HepG2 (cell line): Measurements from ENCODE around the gene DCTN2. TPM values are rescaled to one million over a fixed set of nuclear protein-coding genes. Genes with fewer than 3 reads are reported as not detected.
"Not testable (repeated sequence)": the region's sequence is repeated elsewhere in the genome, so short reads cannot be mapped to it uniquely, and the experiment has no call there.

Experiments
- ATAC-seq: fragments of 200-7000 bp; cut with Tn5 transposase; 3 replicates; pipeline ENCODE4 v1.9.1; 2020; ENCODE audit warnings: mild to moderate bottlenecking, moderate library complexity
- BruUV-seq: library from RNA; stranded (reverse); fragments of 400-500 nt; replicated peaks from 2 replicates; lab custom pipeline; 2021; lab: Mats Ljungman, UMichigan
- CTCF ChIA-PET: fragments of 300-600 bp; formaldehyde crosslinking; extraction: SDS; loops from one replicate; lab custom pipeline; 2021; ENCODE audit warnings: low total read pairs, inconsistent platforms, low intra/inter-chr PET ratio; lab: Yijun Ruan, JAX
- POLR2A ChIA-PET: fragments of 350-600 bp; sonication (Branson Sonifier 250); formaldehyde crosslinking; loops from one replicate; lab custom pipeline; 2020; ENCODE audit warnings: antibody characterized with exemption, inconsistent platforms; lab: Yijun Ruan, JAX
- DNase-seq: peaks from one replicate; pipeline ENCODE4 v3.0.0-alpha.2; 2015; ENCODE audit warnings: low spot score
- FAIRE-seq: peaks from 3 replicates; lab custom pipeline; 2011; peaks lifted over from hg19 to GRCh38; lab: Jason Lieb, UNC
- H2AFZ ChIP-seq: one replicate; pipeline ENCODE4 v1.6.1; 2011; ENCODE audit warnings: low read length, inconsistent platforms
- H3K27ac ChIP-seq: fragments of 300-600 bp; 3 replicates; pipeline ENCODE4 v1.8.0; 2011; ENCODE audit warnings: mixed run types, mild to moderate bottlenecking, mixed read lengths, low read length, inconsistent platforms; ENCODE audit not compliant: insufficient read depth; ENCODE audit errors: extremely low read length
- H3K27me3 ChIP-seq, 2 experiments: fragments of 200-600 bp in 1 of 2; 2 replicates in 1 of 2; 3 replicates in 1 of 2; pipeline versions ENCODE4 v1.6.0 to v1.8.0; 2011; ENCODE audit warnings: low read length in 2 of 2, mild to moderate bottlenecking in 2 of 2, moderate library complexity in 2 of 2, inconsistent platforms in 1 of 2; ENCODE audit not compliant: insufficient read depth in 2 of 2, control insufficient read depth in 1 of 2
- H3K36me3 ChIP-seq, 2 experiments: fragments of 200-600 bp in 1 of 2; replicated peaks in 1 of 2; 2 replicates in 1 of 2; 3 replicates in 1 of 2; pipeline versions ENCODE4 v1.5.1 to v1.8.0; 2011; ENCODE audit warnings: low read length in 2 of 2, inconsistent platforms in 1 of 2; ENCODE audit not compliant: insufficient read depth in 2 of 2, control insufficient read depth in 1 of 2
- H3K4me1 ChIP-seq: 2 replicates; pipeline ENCODE4 v1.5.1; 2012; ENCODE audit warnings: low read length, inconsistent platforms; ENCODE audit not compliant: insufficient read depth
- H3K4me2 ChIP-seq: 2 replicates; pipeline ENCODE4 v1.6.0; 2011; ENCODE audit warnings: low read depth, low read length, inconsistent platforms
- H3K4me3 ChIP-seq, 3 experiments: fragments of 200-600 bp in 1 of 3; sonication (generic), shearing (Covaris generic) in 1 of 3; replicated peaks in 1 of 3; 2 replicates each; pipeline ENCODE4 v1.5.1; 2011 to 2016; ENCODE audit warnings: low read length in 3 of 3, inconsistent platforms in 2 of 3, low read depth in 2 of 3, mild to moderate bottlenecking in 2 of 3, control low read depth in 1 of 3, mixed read lengths in 1 of 3; ENCODE audit not compliant: insufficient read depth in 1 of 3
- H3K79me2 ChIP-seq: one replicate; pipeline ENCODE4 v1.6.1; 2011; ENCODE audit warnings: low read length, inconsistent platforms; ENCODE audit not compliant: insufficient read depth
- H3K9ac ChIP-seq: 2 replicates; pipeline ENCODE4 v1.6.0; 2011; ENCODE audit warnings: mild to moderate bottlenecking, low read depth, low read length, inconsistent platforms; ENCODE audit not compliant: insufficient read depth
- H3K9me3 ChIP-seq: 2 replicates; pipeline ENCODE4 v1.5.1; 2012; ENCODE audit warnings: mild to moderate bottlenecking, low read length
- H4K20me1 ChIP-seq: 2 replicates; pipeline ENCODE4 v1.6.0; 2011; ENCODE audit warnings: inconsistent platforms, mild to moderate bottlenecking, low read length, moderate library complexity; ENCODE audit not compliant: insufficient read depth
- AGO2 ChIP-seq: fragments of 200-400 bp; formaldehyde crosslinking; optimal IDR thresholded peaks from 2 replicates; pipeline ENCODE3; 2017; ENCODE audit warnings: mild to moderate bottlenecking, low read depth, low read length, moderate library complexity
- FOSL2 ChIP-seq: sonication (generic); formaldehyde crosslinking; IDR thresholded peaks from 2 replicates; pipeline ENCODE4 v1.4.0; 2020; ENCODE audit warnings: missing genetic modification reagents
- ZFX ChIP-seq: sonication (generic); formaldehyde crosslinking; IDR thresholded peaks from 2 replicates; pipeline ENCODE4 v1.4.0; 2020; ENCODE audit warnings: mild to moderate bottlenecking, low read depth, missing genetic modification reagents, moderate library complexity
- ZNF468 ChIP-seq: sonication (generic); formaldehyde crosslinking; IDR thresholded peaks from 2 replicates; pipeline ENCODE4 v1.8.0; 2022; ENCODE audit warnings: mild to moderate bottlenecking, moderate library complexity, missing genetic modification reagents
- ZNF562 ChIP-seq: sonication (generic); formaldehyde crosslinking; IDR thresholded peaks from 2 replicates; pipeline ENCODE4 v1.8.0; 2022; ENCODE audit warnings: missing genetic modification reagents, borderline replicate concordance
- WGBS: methylation state at CpG from one replicate; pipeline ENCODE4 v1.1.6; 2017; ENCODE audit warnings: low lambda C conversion rate; 5-methylcytosine and 5-hydroxymethylcytosine counted together
- in situ Hi-C: cut with HindIII; loops from 2 replicates; pipeline ENCODE4 v1.10.0; 2017; ENCODE audit warnings: low pct_unique_long_range_greater_than_20kb; ENCODE audit not compliant: extremely low pct_ligation_motif_present
- intact Hi-C: fragments of 100-400 bp; cut with micrococcal nuclease; formaldehyde crosslinking; loops from one replicate; pipeline ENCODE4 v1.10.0; 2022; ENCODE audit not compliant: unreplicated experiment
- polyA plus RNA-seq, 8 experiments: library from polyadenylated mRNA; depleted of rRNA in 3 of 8; stranded (reverse) in 7 of 8; unstranded in 1 of 8; fragments of >200 nt; fragmentation: Illumina TruSeq in 4 of 8; extraction: Trizol in 4 of 8; gene quantifications; 2 replicates each; pipeline versions ENCODE4 v1.2.1 to v1.2.3, GENCODE V29; 2011 to 2016; ENCODE audit warnings: low read depth in 4 of 8, missing spikeins in 1 of 8, mixed read lengths in 1 of 8; ENCODE audit not compliant: insufficient read depth in 1 of 8
- total RNA-seq, 5 experiments: library from RNA; depleted of rRNA; stranded (reverse); fragments of >200 nt; fragmentation: Illumina TruSeq; extraction: Trizol; gene quantifications; 2 replicates each; pipeline ENCODE4 v1.2.3, GENCODE V29; 2016; ENCODE audit warnings: low read depth in 1 of 5
- TF ChIP-seq, protein P1 (sequence below): IDR thresholded peaks from 2 replicates; pipeline ENCODE4 v1.4.0; 2020; ENCODE audit warnings: mild to moderate bottlenecking, missing genetic modification reagents
- TF ChIP-seq, protein P2 (sequence below): sonication (generic); formaldehyde crosslinking; IDR thresholded peaks from 2 replicates; pipeline ENCODE4 v1.4.0; 2020; ENCODE audit warnings: mild to moderate bottlenecking, missing genetic modification reagents

The DCTN2 gene
- total and polyA plus RNA-seq, 2 of the 13 experiments (the other 11 are each of a cell fraction or from before 2014, with no cell fraction given) = 72.0 to 77.4 TPM

DNA sequence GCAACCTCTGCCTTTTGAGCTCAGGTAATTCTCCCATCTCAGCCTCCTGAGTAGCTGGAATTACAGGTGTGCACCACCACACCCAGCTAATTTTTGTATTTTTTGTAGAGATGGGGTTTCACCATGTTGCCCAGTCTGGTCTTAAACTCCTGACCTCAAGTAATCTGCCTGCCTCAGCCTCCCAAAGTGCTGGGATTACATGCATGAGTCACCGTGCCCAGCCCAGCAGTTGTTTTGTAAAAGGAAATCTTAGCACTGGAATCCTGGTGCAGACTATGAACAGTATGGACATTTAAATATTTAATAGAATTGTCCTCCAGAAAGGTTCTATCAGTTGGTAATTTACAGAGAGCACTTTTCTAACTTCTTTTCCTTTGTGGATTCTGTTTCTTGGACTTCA, 14.1 kb upstream of the DCTN2 start:
- not testable (repeated sequence) for ATAC-seq

DNA sequence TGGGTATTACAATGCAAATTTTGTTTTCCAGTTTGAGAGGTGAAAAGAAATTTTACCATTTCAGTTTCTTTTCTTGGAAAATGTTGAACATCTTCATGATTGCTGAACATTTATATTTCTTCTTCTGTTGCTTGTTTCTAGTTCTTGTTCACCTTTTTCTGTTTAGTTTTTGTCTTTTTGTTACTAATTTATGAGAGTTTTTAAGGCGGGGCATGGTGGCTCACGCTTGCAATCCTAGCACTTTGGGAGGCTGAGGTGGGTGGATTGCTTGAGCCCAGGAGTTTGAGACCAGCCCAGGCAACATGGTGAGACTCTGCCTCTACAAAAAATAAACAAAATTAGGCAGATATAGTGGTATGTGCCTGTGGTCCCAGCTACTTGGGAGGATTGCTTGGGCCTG, 13.5 kb upstream of the DCTN2 start:
- Histone ChIP-seq H4K20me1 (no peaks in the 10 kb centered on the region), H3K4me3 (no peak overlapping the region), H3K9ac (no peak overlapping the region), H3K27ac (no peak overlapping the region), H3K79me2 (no peaks in the 10 kb centered on the region), H2AFZ (no peak overlapping the region), H3K27me3 (no peaks in the 10 kb centered on the region), H3K9me3 (no peaks in the 10 kb centered on the region), H3K4me1 (no peaks in the 10 kb centered on the region), H3K36me3 (no peaks in the 10 kb centered on the region), H3K4me2 (no peak overlapping the region)
- TF ChIP-seq, protein P1, sequence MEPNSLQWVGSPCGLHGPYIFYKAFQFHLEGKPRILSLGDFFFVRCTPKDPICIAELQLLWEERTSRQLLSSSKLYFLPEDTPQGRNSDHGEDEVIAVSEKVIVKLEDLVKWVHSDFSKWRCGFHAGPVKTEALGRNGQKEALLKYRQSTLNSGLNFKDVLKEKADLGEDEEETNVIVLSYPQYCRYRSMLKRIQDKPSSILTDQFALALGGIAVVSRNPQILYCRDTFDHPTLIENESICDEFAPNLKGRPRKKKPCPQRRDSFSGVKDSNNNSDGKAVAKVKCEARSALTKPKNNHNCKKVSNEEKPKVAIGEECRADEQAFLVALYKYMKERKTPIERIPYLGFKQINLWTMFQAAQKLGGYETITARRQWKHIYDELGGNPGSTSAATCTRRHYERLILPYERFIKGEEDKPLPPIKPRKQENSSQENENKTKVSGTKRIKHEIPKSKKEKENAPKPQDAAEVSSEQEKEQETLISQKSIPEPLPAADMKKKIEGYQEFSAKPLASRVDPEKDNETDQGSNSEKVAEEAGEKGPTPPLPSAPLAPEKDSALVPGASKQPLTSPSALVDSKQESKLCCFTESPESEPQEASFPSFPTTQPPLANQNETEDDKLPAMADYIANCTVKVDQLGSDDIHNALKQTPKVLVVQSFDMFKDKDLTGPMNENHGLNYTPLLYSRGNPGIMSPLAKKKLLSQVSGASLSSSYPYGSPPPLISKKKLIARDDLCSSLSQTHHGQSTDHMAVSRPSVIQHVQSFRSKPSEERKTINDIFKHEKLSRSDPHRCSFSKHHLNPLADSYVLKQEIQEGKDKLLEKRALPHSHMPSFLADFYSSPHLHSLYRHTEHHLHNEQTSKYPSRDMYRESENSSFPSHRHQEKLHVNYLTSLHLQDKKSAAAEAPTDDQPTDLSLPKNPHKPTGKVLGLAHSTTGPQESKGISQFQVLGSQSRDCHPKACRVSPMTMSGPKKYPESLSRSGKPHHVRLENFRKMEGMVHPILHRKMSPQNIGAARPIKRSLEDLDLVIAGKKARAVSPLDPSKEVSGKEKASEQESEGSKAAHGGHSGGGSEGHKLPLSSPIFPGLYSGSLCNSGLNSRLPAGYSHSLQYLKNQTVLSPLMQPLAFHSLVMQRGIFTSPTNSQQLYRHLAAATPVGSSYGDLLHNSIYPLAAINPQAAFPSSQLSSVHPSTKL (CRISPR knock-in tag) = no peak
- TF ChIP-seq AGO2 (no peak), ZNF468 (CRISPR knock-in tag) (no peak), ZFX (CRISPR knock-in tag) (no peak), ZNF562 (CRISPR knock-in tag) (no peak)
- TF ChIP-seq, protein P2, sequence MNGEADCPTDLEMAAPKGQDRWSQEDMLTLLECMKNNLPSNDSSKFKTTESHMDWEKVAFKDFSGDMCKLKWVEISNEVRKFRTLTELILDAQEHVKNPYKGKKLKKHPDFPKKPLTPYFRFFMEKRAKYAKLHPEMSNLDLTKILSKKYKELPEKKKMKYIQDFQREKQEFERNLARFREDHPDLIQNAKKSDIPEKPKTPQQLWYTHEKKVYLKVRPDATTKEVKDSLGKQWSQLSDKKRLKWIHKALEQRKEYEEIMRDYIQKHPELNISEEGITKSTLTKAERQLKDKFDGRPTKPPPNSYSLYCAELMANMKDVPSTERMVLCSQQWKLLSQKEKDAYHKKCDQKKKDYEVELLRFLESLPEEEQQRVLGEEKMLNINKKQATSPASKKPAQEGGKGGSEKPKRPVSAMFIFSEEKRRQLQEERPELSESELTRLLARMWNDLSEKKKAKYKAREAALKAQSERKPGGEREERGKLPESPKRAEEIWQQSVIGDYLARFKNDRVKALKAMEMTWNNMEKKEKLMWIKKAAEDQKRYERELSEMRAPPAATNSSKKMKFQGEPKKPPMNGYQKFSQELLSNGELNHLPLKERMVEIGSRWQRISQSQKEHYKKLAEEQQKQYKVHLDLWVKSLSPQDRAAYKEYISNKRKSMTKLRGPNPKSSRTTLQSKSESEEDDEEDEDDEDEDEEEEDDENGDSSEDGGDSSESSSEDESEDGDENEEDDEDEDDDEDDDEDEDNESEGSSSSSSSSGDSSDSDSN (CRISPR knock-in tag) = no peak
- FAIRE-seq (no peak), ATAC-seq (no peak), DNase-seq (no peak)
- ChIA-PET POLR2A (interaction anchor here (0.7 kb wide), 1 partner anchor 14 kb away, joined by 4 read pairs; no protein-coding TSS in a partner anchor), CTCF (no interaction called here)
- intact Hi-C loops = no loop called here
- BruUV-seq = no TSS peak
- WGBS = 81% methylated on average over 2 of the region's 2 CpGs
- in situ Hi-C loops = no loop called here

More for the DNA sequence above, 14.1 kb upstream of the DCTN2 start:
- H3K4me2 ChIP-seq, H3K27me3 ChIP-seq, H3K9ac ChIP-seq, H2AFZ ChIP-seq, intact Hi-C loops, in situ Hi-C loops, H3K27ac ChIP-seq, CTCF ChIA-PET, H3K4me1 ChIP-seq, H3K36me3 ChIP-seq, H3K9me3 ChIP-seq, BruUV-seq, H4K20me1 ChIP-seq, FAIRE-seq, H3K4me3 ChIP-seq, H3K79me2 ChIP-seq, DNase-seq: not testable (repeated sequence)
- POLR2A ChIA-PET = interaction anchor here (0.7 kb wide), 1 partner anchor 13 kb away, joined by 4 read pairs; no protein-coding TSS in a partner anchor
- WGBS = 60% methylated on average over 1 of the region's 1 CpG
- TF ChIP-seq FOSL2 (CRISPR knock-in tag) = 0 out of 2 replicates have a peak, but pooled peaks have one; percentile 26
